ENCODE results near the gene MEOX2.

DNA sequence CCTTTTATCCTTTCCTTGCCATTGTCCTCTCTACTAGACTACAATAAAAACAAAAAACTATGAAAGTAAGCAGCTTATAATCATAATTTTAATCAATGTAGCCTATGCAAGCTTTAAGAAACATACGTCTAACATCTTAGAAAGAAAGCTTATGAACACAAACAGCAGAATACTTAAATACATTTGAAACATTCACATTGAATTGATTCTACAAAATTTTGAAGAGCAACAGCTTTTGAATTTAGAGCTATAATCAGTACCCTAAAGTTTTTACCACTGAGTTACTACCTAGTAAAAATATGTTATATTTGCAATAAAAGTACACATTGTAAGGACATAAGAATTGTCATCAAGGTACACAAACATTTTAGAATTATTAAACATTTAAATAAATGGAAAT, 7.2 kb downstream of the MEOX2 start:
- no peak for TF ChIP-seq POLR2A (IDR thresholded peaks at IDR 0.05)
- TF ChIP-seq, protein P1, sequence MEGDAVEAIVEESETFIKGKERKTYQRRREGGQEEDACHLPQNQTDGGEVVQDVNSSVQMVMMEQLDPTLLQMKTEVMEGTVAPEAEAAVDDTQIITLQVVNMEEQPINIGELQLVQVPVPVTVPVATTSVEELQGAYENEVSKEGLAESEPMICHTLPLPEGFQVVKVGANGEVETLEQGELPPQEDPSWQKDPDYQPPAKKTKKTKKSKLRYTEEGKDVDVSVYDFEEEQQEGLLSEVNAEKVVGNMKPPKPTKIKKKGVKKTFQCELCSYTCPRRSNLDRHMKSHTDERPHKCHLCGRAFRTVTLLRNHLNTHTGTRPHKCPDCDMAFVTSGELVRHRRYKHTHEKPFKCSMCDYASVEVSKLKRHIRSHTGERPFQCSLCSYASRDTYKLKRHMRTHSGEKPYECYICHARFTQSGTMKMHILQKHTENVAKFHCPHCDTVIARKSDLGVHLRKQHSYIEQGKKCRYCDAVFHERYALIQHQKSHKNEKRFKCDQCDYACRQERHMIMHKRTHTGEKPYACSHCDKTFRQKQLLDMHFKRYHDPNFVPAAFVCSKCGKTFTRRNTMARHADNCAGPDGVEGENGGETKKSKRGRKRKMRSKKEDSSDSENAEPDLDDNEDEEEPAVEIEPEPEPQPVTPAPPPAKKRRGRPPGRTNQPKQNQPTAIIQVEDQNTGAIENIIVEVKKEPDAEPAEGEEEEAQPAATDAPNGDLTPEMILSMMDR (IDR thresholded peaks at IDR 0.05), result no peak

Data from testis (tissue), 2 donors.